Measurements from ENCODE around the gene TRIM25.

The TRIM25 gene

GRCh38 chr17:56850591-56850990, 63.3 kb downstream of the TRIM25 start:
- TF ChIP-seq CTCF (IDR thresholded peaks at IDR 0.05; ENCODE audit: insufficient read depth, low read depth, low read length, missing control alignments) = no peak
- no peak overlapping the region for H3K4me3 ChIP-seq (ENCODE audit: low read length)
- DNase-seq (ENCODE audit: low read depth) = no peak

DNA sequence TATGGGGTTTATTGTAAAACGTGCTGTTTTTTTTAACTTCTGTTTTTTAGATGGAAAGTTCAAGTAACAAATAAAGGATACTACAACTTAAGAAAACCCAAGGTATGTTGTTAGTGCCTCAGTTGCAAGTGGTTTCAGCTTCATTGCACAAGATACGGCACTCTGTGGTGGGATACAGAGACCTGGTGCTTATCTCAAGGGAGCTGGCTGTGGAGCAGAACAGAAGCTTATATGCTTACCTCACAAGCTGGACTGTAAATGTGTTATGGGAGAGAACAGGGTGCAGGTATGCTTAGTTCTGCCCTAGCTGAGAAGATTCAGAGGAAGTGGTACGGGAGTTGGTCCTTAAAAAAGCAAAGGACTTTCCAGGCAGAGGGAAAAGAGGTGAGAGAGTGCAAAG, 64.7 kb downstream of the TRIM25 start:
- no peak for TF ChIP-seq CTCF (IDR thresholded peaks at IDR 0.05; ENCODE audit: insufficient read depth, low read depth, low read length, missing control alignments)
- no peak overlapping the region for H3K4me3 ChIP-seq (ENCODE audit: low read length)
- DNase-seq (ENCODE audit: low read depth) = no peak

DNA sequence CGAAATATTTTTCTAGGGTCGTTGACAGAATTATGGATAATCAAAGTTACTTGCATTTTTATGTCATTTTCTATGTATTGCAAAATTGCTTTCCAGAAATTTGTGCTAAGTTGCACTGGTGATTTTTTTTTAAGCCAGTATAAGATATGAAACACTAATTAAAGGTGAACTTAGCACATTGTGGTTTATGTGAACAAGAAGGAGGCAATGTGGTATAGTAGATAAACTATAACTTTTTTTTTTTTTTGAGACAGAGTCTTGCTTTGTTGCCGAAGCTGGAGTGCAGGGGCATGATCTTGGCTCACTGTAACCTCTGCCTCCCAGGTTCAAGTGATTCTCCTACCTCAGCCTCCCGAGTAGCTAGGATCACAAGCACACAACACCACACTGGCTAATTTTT, 66.7 kb downstream of the TRIM25 start:
- TF ChIP-seq CTCF (IDR thresholded peaks at IDR 0.05; ENCODE audit: insufficient read depth, low read depth, low read length, missing control alignments) = no peak
- no peak for DNase-seq (ENCODE audit: low read depth)
- H3K4me3 ChIP-seq (ENCODE audit: low read length) = no peak overlapping the region

GRCh38 chr17:56845934-56846333, 67.9 kb downstream of the TRIM25 start:
- TF ChIP-seq CTCF (IDR thresholded peaks at IDR 0.05; ENCODE audit: insufficient read depth, low read depth, low read length, missing control alignments) = no peak

GRCh38 chr17:56842577-56842976, 71.3 kb downstream of the TRIM25 start:
- TF ChIP-seq CTCF (IDR thresholded peaks at IDR 0.05; ENCODE audit: insufficient read depth, low read depth, low read length, missing control alignments) = no peak
- no peak for DNase-seq (ENCODE audit: low read depth)

More at GRCh38 chr17:56845934-56846333, 67.9 kb downstream of the TRIM25 start:
- H3K4me3 ChIP-seq (ENCODE audit: low read length) = no peak overlapping the region
- no peak for DNase-seq (ENCODE audit: low read depth)

GRCh38 chr17:56838687-56839086, 75.2 kb downstream of the TRIM25 start:
- TF ChIP-seq CTCF (IDR thresholded peaks at IDR 0.05; ENCODE audit: insufficient read depth, low read depth, low read length, missing control alignments) = no peak
- H3K4me3 ChIP-seq (ENCODE audit: low read length) = no peak overlapping the region
- DNase-seq (ENCODE audit: low read depth) = no peak

More at GRCh38 chr17:56842577-56842976, 71.3 kb downstream of the TRIM25 start:
- H3K4me3 ChIP-seq (ENCODE audit: low read length) = no peak overlapping the region
